Ovary (tissue), 9 donors: ENCODE results near the gene FAM184A. TPM values are rescaled to one million over a fixed set of nuclear protein-coding genes. Genes with fewer than 3 reads are reported as not detected.
"Not testable (repeated sequence)": the region's sequence is repeated elsewhere in the genome, so short reads cannot be mapped to it uniquely, and the experiment has no call there.

Source experiments
- DNase-seq, 5 donors: peaks; one replicate each; pipeline ENCODE4 v3.0.0-alpha.2; 2019 to 2020
- H3K27ac ChIP-seq, 2 donors: fragments of 200-600 bp; one replicate each; pipeline versions ENCODE4 v1.5.1 to v1.8.0; 2019 to 2022
- H3K27me3 ChIP-seq: fragments of 200-600 bp; one replicate; pipeline ENCODE4 v1.8.0; 2022
- H3K36me3 ChIP-seq: fragments of 200-600 bp; sonication (generic); one replicate; pipeline ENCODE4 v1.5.1; 2019
- H3K4me1 ChIP-seq: one replicate; pipeline ENCODE4 v1.8.1; 2013; ENCODE audit warnings: mild to moderate bottlenecking, moderate library complexity; ENCODE audit not compliant: insufficient read depth
- H3K4me3 ChIP-seq: fragments of 200-600 bp; sonication (generic); one replicate; pipeline ENCODE4 v1.5.1; 2017
- H3K9me3 ChIP-seq, 2 donors: fragments of 200-600 bp in 1 of 2; sonication (generic) in 1 of 2; one replicate each; pipeline versions ENCODE4 v1.5.1 to v1.8.1; 2013 to 2019; ENCODE audit warnings: mild to moderate bottlenecking in 1 of 2, moderate library complexity in 1 of 2
- EP300 ChIP-seq: sonication (generic); formaldehyde crosslinking; IDR thresholded peaks from one replicate; pipeline ENCODE4 v1.6.1; 2017; ENCODE audit warnings: antibody characterized with exemption
- POLR2A ChIP-seq: fragments of 450-650 bp; IDR thresholded peaks from one replicate; pipeline ENCODE4 v1.6.1; 2017; ENCODE audit warnings: antibody characterized with exemption, mild to moderate bottlenecking, moderate library complexity
- WGBS, 3 donors: extraction: QIAGEN DNeasy Blood & Tissue Kit in 1 of 3; methylation state at CpG; one replicate each; pipeline versions ENCODE4 v1.1.5 to v1.1.7; 2013 to 2017; 5-methylcytosine and 5-hydroxymethylcytosine counted together
- intact Hi-C, 4 donors: fragments of 100-400 bp; cut with DNase I; formaldehyde crosslinking; loops; one replicate each; pipeline versions ENCODE4 v1.11.0 to v1.15.1; 2022 to 2023
- polyA plus RNA-seq, 2 donors: library from polyadenylated mRNA; stranded (reverse); fragments of 200-250 nt in 1 of 2; fragments of 350-450 nt in 1 of 2; fragmentation: Illumina TruSeq in 1 of 2; extraction: RNeasy Lipid Tissue Mini Kit (QIAGEN cat#74804) in 1 of 2; gene quantifications; one replicate each; pipeline ENCODE4 v1.2.3, GENCODE V29; 2013 to 2014
- total RNA-seq, 7 donors: library from RNA; depleted of rRNA in 2 of 7; stranded (reverse); fragments of >200 nt in 2 of 7; fragmentation: NEBNext Ultra II Directional in 3 of 7; extraction: Animal tissue kit (Norgen Biotek cat#: 25700) in 3 of 7; gene quantifications; one replicate each; pipeline versions ENCODE4 v1.1.0 to v1.2.4, GENCODE V29; 2016 to 2023
- TF ChIP-seq, protein P1 (sequence below), 3 donors: fragments of 450-650 bp in 2 of 3; fragments of 200-600 bp in 1 of 3; IDR thresholded peaks; one replicate each; pipeline versions ENCODE4 v1.5.1 to v1.8.0; 2016 to 2022; ENCODE audit warnings: antibody characterized with exemption in 3 of 3, mild to moderate bottlenecking in 1 of 3
- donor health status: DM: no; HTN: no; CAD: no; lungs with moderate emphysema.
- donor health status: DM: no; HTN: no; CAD: no.
- donor health status: Bipolar disorder and iron deficiency.
- donor health status: DM: yes; HTN: yes; CAD: no.
- donor health status: DM: no; HTN: no; CAD: no.
- donor health status: DM: yes; HTN: yes; CAD: no.

Gene FAM184A
- total and polyA plus RNA-seq, 9 donors: 2.8 to 10.8 (median 6.5) TPM

DNA sequence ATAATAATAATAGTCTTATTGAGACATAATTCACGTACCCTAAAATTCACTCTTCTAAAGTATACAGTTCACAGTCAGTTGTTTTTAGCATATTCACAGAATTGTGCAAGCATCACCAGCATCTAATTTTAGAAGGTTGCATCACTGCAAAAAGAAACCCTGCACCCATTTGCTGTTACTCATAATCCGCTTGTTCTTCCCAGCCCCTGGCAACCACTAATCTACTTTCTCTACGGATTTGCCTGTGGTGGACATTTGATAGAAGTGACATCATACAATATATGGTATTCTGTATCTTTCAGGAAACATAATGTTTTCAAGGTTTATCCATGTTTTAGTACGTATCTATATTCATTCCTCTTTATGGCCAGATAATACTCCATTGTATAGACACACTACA lies 41.5 kb upstream of the FAM184A start:
- TF ChIP-seq POLR2A: no peak
- no peak overlapping the region for H3K27ac ChIP-seq
- no peak overlapping the region for H3K4me3 ChIP-seq
- no peaks in the 10 kb centered on the region for H3K27me3 ChIP-seq
- no peak for DNase-seq
- H3K4me1 ChIP-seq: no peaks in the 10 kb centered on the region
- no peaks in the 10 kb centered on the region for H3K36me3 ChIP-seq
- intact Hi-C loops: no loop called here
- no peaks in the 10 kb centered on the region for H3K9me3 ChIP-seq
- WGBS, 3 donors: 68 to 78% (median 76%) methylated on average over 4 of the region's 4 CpGs

DNA sequence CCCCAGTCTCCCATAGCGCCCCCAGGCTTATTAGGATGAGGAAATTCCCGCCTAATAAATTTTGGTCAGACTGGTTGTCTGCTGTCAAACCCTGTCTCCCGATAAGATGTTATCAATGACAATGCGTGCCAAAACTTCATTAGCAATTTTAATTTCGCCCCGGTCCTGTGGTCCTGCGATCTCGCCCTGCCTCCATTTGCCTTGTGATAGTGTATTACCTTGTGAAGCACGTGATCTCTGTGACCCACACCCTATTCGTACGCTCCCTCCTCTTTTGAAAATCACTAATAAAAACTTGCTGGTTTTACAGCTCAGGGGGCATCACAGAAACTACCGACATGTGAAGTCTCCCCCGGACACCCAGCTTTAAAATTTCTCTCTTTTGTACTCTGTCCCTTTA lies 40.6 kb upstream of the FAM184A start:
- H3K9me3 ChIP-seq, H3K4me3 ChIP-seq, DNase-seq, intact Hi-C loops, H3K4me1 ChIP-seq, H3K36me3 ChIP-seq, H3K27me3 ChIP-seq, H3K27ac ChIP-seq: not testable (repeated sequence)
- WGBS, 3 donors: 58 to 65% (median 62%) methylated on average over 13 of the region's 13 CpGs

DNA sequence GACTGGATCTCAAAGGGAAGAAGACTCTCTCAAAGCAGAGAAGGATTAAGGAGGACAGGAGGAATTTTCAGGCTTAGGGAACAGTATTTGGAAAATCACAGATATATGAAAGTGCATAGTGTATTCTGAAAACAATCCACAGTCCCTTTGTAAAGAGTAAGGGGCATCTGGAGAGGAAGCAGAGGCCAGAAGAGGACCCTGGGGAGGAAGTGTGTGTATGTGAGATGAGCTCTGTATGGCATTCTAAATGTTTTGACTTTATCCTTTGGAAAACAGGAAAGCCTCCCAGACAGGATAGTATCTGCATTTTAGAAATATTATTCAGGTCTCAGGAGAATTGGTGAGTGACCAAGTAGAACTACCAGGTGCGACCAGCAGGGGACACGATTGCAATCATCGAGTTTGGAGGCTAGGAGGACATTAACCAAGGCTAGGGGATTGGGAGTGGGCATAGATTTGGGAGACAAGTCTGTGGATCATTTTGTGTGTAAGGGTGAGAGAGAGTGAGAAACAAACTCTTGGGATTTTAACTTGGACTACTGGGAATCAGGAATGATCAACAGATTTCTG lies 38.3 kb upstream of the FAM184A start:
- H3K4me1 ChIP-seq: no peaks in the 10 kb centered on the region
- H3K4me3 ChIP-seq: no peak overlapping the region
- no peaks in the 10 kb centered on the region for H3K36me3 ChIP-seq
- no peak for DNase-seq
- 63 to 72% (median 70%) methylated on average over 3 of the region's 3 CpGs for WGBS, 3 donors
- TF ChIP-seq, protein P1, sequence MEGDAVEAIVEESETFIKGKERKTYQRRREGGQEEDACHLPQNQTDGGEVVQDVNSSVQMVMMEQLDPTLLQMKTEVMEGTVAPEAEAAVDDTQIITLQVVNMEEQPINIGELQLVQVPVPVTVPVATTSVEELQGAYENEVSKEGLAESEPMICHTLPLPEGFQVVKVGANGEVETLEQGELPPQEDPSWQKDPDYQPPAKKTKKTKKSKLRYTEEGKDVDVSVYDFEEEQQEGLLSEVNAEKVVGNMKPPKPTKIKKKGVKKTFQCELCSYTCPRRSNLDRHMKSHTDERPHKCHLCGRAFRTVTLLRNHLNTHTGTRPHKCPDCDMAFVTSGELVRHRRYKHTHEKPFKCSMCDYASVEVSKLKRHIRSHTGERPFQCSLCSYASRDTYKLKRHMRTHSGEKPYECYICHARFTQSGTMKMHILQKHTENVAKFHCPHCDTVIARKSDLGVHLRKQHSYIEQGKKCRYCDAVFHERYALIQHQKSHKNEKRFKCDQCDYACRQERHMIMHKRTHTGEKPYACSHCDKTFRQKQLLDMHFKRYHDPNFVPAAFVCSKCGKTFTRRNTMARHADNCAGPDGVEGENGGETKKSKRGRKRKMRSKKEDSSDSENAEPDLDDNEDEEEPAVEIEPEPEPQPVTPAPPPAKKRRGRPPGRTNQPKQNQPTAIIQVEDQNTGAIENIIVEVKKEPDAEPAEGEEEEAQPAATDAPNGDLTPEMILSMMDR (IDR thresholded peaks at IDR 0.05): no peak
- no peak for TF ChIP-seq POLR2A
- no peak for TF ChIP-seq EP300
- H3K27ac ChIP-seq: no peak overlapping the region
- intact Hi-C loops: no loop called here
- no peaks in the 10 kb centered on the region for H3K9me3 ChIP-seq
- H3K27me3 ChIP-seq: no peaks in the 10 kb centered on the region

DNA sequence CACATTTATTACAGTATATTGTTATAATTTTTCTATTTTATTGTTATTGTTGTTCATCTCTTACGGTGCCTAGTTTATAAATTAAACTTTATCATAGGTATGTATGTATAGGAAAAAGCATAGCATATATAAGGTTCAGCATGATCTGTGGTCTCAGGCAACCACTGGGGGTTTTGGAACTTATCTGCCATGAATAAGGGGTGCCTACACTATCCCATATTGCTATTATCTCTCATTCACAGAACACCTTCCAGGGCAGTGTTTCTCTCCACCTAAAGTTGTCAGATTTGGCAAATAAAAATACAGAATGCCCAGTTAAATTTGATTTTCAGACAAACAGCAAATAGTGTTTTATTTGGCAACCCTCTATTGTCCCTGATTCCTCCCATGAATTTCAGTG lies 35.5 kb upstream of the FAM184A start:
- TF ChIP-seq, protein P1 (IDR thresholded peaks at IDR 0.05): no peak
- no peak for TF ChIP-seq POLR2A
- TF ChIP-seq EP300: no peak
- Histone ChIP-seq H3K27ac (no peak overlapping the region), H3K4me1 (no peaks in the 10 kb centered on the region), H3K27me3 (no peaks in the 10 kb centered on the region), H3K36me3 (no peaks in the 10 kb centered on the region), H3K4me3 (no peak overlapping the region), H3K9me3 (no peaks in the 10 kb centered on the region)
- no peak for DNase-seq
- WGBS, 3 donors: 91 to 95% (median 93%) methylated on average over 1 of the region's 1 CpG
- intact Hi-C loops: loop anchor here (5.0 kb wide), 3 partner anchors 147 to 872 kb away; no protein-coding TSS in a partner anchor

DNA sequence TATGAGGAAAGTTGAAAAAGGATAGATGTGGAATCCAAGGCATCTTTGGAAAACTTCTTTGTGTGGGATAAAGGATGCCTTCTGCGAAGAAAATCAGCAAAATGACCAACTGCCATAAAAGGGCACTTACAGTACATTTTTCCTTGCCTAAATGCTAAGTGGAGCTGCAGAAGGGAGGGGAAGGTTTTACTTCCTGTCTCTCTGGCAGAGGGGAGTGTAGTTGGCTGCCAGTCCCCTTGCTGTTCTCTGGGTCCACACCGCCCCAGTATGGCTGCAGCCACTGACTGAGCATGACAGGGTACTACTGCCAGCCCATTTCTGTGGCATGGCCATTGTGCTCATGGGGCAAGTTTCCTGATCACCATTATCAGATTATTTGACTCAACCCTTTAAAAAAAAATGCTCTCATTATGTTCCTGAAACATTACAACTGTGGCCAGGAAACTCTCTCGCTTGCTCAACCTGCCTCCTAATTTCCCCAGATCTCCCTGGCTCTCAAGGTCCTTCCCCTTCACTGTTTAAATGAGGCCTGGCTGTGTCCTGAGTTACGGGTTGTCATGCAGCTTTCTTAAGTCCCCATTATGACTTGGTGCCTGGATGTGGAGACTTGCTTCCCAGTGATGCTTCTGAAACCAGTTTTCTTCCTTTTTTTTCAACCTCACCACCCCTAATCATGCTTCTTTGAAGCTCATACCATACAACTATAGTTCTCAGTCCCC lies 34.5 kb upstream of the FAM184A start:
- Histone ChIP-seq H3K9me3 (no peaks in the 10 kb centered on the region), H3K27me3 (no peaks in the 10 kb centered on the region), H3K4me1 (no peaks in the 10 kb centered on the region), H3K27ac (no peak overlapping the region), H3K36me3 (no peaks in the 10 kb centered on the region), H3K4me3 (no peak overlapping the region)
- intact Hi-C loops: loop anchor here (5.0 kb wide), 3 partner anchors 146 to 871 kb away; no protein-coding TSS in a partner anchor
- 63 to 68% (median 65%) methylated on average over 4 of the region's 4 CpGs for WGBS, 3 donors
- DNase-seq: no peak
- TF ChIP-seq EP300 (no peak), POLR2A (no peak)
- TF ChIP-seq, protein P1 (IDR thresholded peaks at IDR 0.05): no peak
